ENCODE results near the gene MYO3B.

DNA sequence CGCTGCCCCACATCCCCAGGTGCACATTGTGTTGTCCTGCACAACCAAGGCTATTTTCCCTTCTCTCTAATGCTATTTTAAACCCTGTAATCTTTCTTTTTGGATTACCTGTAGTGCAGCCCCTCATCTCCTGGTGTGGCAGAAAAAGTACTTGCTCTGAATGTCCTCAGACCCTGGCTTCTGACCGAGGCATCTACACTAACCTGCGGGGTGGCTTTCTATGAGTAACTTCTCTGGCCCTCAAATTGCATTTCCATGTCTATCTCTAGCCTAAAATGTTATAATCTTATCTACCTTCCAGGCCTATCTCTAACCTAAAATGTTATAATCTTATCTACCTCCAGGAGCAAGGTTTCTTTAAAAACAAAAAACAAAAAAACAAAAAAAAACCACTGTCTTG lies 519.0 kb downstream of the MYO3B start:
- TF ChIP-seq POLR2A (IDR thresholded peaks at IDR 0.05): no peak
- TF ChIP-seq, protein P1, sequence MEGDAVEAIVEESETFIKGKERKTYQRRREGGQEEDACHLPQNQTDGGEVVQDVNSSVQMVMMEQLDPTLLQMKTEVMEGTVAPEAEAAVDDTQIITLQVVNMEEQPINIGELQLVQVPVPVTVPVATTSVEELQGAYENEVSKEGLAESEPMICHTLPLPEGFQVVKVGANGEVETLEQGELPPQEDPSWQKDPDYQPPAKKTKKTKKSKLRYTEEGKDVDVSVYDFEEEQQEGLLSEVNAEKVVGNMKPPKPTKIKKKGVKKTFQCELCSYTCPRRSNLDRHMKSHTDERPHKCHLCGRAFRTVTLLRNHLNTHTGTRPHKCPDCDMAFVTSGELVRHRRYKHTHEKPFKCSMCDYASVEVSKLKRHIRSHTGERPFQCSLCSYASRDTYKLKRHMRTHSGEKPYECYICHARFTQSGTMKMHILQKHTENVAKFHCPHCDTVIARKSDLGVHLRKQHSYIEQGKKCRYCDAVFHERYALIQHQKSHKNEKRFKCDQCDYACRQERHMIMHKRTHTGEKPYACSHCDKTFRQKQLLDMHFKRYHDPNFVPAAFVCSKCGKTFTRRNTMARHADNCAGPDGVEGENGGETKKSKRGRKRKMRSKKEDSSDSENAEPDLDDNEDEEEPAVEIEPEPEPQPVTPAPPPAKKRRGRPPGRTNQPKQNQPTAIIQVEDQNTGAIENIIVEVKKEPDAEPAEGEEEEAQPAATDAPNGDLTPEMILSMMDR (IDR thresholded peaks at IDR 0.05): no peak
